Muscle layer of duodenum (tissue), 2 donors: Measurements from ENCODE around the gene LDLRAD3.

ENCODE experiments used
- H3K27ac ChIP-seq: one replicate; pipeline ENCODE4 v1.7.0; 2013; ENCODE audit warnings: mild to moderate bottlenecking, low read length
- H3K27me3 ChIP-seq: one replicate; pipeline ENCODE4 v1.7.0; 2013; ENCODE audit warnings: low read depth, mild to moderate bottlenecking, control low read depth, low read length
- H3K36me3 ChIP-seq, 2 donors: one replicate each; pipeline ENCODE4 v1.7.0; 2013; ENCODE audit warnings: low read length in 2 of 2, control low read depth in 1 of 2, mild to moderate bottlenecking in 1 of 2; ENCODE audit not compliant: insufficient read depth in 2 of 2, control insufficient read depth in 1 of 2
- H3K4me1 ChIP-seq, 2 donors: one replicate each; pipeline ENCODE4 v1.7.0; 2013; ENCODE audit warnings: low read length in 2 of 2, mild to moderate bottlenecking in 2 of 2, control low read depth in 1 of 2, moderate library complexity in 1 of 2; ENCODE audit not compliant: insufficient read depth in 2 of 2, control insufficient read depth in 1 of 2
- H3K4me3 ChIP-seq, 2 donors: one replicate each; pipeline ENCODE4 v1.7.0; 2013; ENCODE audit warnings: low read length in 2 of 2, low read depth in 1 of 2, mild to moderate bottlenecking in 1 of 2
- H3K9me3 ChIP-seq, 2 donors: one replicate each; pipeline ENCODE4 v1.7.0; 2013; ENCODE audit warnings: low read length in 2 of 2, control low read depth in 1 of 2, mild to moderate bottlenecking in 1 of 2; ENCODE audit not compliant: control insufficient read depth in 1 of 2
- donor health status: healthy.

The LDLRAD3 gene

DNA sequence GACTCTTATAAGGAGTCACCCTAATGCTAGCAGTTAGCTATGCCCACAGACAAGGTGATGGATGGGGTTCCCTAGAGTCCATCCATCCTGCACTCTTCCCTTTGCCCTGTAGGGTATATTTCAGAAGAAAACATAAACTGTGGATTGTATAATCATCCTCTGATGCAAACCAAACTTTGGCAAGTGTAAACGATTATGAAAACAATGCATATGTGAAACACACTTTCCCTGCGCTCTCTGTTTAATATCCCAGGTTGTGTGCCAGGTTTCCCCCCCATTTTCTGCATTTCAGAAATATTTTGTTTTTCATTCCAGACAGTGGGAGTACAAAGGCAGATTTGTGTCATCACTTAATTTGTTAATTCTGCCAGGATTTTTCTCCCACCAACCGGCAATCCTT lies 110.0 kb downstream of the LDLRAD3 start:
- H3K36me3 ChIP-seq, result no peaks in the 10 kb centered on the region
- H3K9me3 ChIP-seq, result no peaks in the 10 kb centered on the region
- no peak overlapping the region for H3K4me3 ChIP-seq
- no peaks in the 10 kb centered on the region for H3K27me3 ChIP-seq
- H3K27ac ChIP-seq, result no peak overlapping the region
- H3K4me1 ChIP-seq, result no peaks in the 10 kb centered on the region

DNA sequence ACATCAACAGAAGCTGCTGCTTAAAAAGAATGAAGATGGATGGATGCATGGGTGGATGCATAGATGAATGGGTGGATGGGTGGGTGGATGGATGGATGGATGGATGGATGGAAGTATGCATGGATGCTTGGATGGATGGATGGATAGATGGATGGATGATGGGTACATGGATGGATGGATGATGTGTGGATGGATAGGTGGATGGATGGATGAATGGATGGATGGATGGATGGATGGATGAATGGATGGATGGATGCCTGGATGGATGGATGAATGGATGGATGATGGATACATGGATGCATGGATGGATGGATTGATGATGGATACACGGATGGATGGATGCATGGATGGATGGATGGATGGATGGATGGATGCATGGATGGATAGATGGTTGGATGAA lies 110.8 kb downstream of the LDLRAD3 start:
- Histone ChIP-seq H3K27ac (no peak overlapping the region), H3K27me3 (no peaks in the 10 kb centered on the region), H3K4me3 (no peak overlapping the region), H3K36me3 (no peaks in the 10 kb centered on the region), H3K4me1 (no peaks in the 10 kb centered on the region), H3K9me3 (peaks cover 0 to 4% of the 10 kb centered on the region in 2 donors)

GRCh38 chr11:36056160-36056751 lies 112.4 kb downstream of the LDLRAD3 start:
- Histone ChIP-seq H3K36me3 (no peaks in the 10 kb centered on the region), H3K27ac (no peak overlapping the region), H3K27me3 (no peaks in the 10 kb centered on the region), H3K4me1 (no peaks in the 10 kb centered on the region), H3K9me3 (peaks cover 0 to 6% of the 10 kb centered on the region in 2 donors), H3K4me3 (no peak overlapping the region)

- H3K27me3 ChIP-seq, result no peaks in the 10 kb centered on the region
- H3K9me3 ChIP-seq, result peaks cover 0 to 6% of the 10 kb centered on the region in 2 donors
- no peaks in the 10 kb centered on the region for H3K4me1 ChIP-seq
- no peak overlapping the region for H3K4me3 ChIP-seq
- no peaks in the 10 kb centered on the region for H3K36me3 ChIP-seq
- no peak overlapping the region for H3K27ac ChIP-seq
Observed at GRCh38 chr11:36057379-36058042, 113.6 kb downstream of the LDLRAD3 start.

DNA sequence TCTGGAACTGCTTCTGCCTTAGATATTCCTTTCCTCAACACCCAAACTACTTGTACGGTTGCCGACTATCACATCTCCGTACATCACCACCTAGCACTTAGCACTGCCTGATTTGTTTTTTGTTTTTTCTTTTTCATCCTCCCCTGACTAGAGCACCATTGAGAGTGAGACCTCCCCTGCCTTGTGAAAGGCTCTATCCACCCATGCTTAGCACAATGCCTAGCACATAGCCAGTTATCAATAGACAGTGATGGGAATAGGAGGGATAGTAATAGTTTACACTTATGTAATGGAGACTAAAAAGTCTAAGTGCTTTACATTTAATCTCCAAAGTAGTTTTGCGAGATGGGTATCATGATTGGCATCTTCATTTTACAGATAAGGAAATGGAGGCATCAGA lies 115.8 kb downstream of the LDLRAD3 start:
- no peak overlapping the region for H3K4me3 ChIP-seq
- no peaks in the 10 kb centered on the region for H3K4me1 ChIP-seq
- no peaks in the 10 kb centered on the region for H3K27me3 ChIP-seq
- H3K9me3 ChIP-seq, result peaks cover 0 to 6% of the 10 kb centered on the region in 2 donors
- H3K27ac ChIP-seq, result no peak overlapping the region
- no peaks in the 10 kb centered on the region for H3K36me3 ChIP-seq

DNA sequence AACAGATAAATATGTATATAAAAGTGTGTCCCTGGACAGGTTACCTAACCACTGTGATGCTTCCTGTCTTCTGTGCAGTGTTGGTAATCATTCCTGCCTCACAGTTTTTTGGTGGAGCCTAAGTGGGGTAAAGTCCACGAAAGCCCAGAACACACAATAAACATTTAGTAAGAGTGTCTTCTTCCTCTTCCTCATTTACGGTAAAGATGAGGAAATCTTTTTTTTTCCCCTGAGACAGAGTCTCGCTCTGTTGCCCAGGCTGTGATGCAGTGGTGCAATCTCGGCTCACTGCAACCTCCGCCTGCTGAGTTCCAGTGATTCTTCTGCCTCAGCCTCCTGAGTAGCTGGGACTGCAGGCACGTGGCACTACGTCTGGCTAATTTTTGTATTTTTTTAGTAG lies 117.1 kb downstream of the LDLRAD3 start:
- no peaks in the 10 kb centered on the region for H3K4me1 ChIP-seq
- no peak overlapping the region for H3K27ac ChIP-seq
- H3K27me3 ChIP-seq, result no peaks in the 10 kb centered on the region
- no peak overlapping the region for H3K4me3 ChIP-seq
- H3K9me3 ChIP-seq, result peaks cover 0 to 6% of the 10 kb centered on the region in 2 donors
- no peaks in the 10 kb centered on the region for H3K36me3 ChIP-seq

- Histone ChIP-seq H3K4me3 (no peak overlapping the region), H3K4me1 (no peaks in the 10 kb centered on the region), H3K9me3 (peaks cover 0 to 6% of the 10 kb centered on the region in 2 donors), H3K36me3 (no peaks in the 10 kb centered on the region), H3K27me3 (no peaks in the 10 kb centered on the region), H3K27ac (no peak overlapping the region)
Observed at GRCh38 chr11:36061471-36061870, 117.6 kb downstream of the LDLRAD3 start.

DNA sequence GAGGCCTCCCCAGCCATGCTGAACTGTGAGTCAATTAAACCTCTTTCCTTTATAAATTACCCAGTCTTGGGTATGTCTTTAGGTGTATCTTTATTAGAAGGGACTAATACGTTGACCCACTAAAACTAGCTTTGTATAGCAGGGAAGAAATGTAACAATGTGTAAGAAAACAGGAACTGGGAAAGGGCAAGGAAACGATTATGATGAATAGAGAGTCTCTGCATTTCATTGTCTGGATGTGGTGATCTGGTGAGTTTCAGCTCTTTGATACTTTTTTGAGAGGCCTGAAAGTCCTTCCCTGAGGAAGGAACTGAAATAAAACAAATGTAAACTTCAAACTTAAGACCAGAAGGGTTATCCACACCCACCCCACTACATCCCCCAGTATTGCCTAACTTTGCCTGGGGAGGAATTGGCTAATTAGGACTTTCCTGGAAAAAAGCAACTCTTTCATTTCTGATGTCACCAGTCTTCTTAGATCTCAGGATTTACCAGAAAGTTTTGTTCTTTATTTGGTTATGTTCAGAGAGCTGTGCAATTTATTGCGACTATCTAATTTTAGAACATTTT lies 119.0 kb downstream of the LDLRAD3 start:
- no peaks in the 10 kb centered on the region for H3K27me3 ChIP-seq
- no peak overlapping the region for H3K27ac ChIP-seq
- H3K4me3 ChIP-seq, result no peak overlapping the region
- peaks cover 0 to 4% of the 10 kb centered on the region in 2 donors for H3K36me3 ChIP-seq
- H3K9me3 ChIP-seq, result peaks cover 0 to 13% of the 10 kb centered on the region in 2 donors
- H3K4me1 ChIP-seq, result no peaks in the 10 kb centered on the region

GRCh38 chr11:36065436-36065835 lies 121.6 kb downstream of the LDLRAD3 start:
- Histone ChIP-seq H3K36me3 (peaks cover 0 to 4% of the 10 kb centered on the region in 2 donors), H3K9me3 (peaks cover 0 to 7% of the 10 kb centered on the region in 2 donors), H3K4me1 (no peaks in the 10 kb centered on the region), H3K4me3 (no peak overlapping the region), H3K27ac (no peak overlapping the region), H3K27me3 (no peaks in the 10 kb centered on the region)

DNA sequence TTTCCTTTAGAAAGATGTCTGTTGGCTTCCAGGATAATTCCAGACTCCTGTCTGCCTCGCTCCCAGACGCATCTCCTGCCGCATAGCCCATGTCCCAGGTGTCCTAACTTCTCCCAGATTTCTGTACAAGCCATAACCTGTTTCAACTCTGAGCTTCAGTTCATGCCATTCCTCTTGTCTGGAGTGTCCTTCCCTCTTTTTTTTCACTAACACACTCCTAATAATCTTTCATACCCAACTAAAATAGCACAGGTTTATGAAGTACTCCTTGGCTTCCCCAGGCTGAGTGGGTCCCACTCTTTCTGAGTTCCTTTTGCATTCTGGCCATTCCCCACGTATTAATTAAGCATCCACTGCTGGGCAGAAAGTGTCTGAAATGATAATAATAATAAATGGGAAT lies 123.0 kb downstream of the LDLRAD3 start:
- Histone ChIP-seq H3K27ac (no peak overlapping the region), H3K9me3 (peaks cover 0 to 7% of the 10 kb centered on the region in 2 donors), H3K27me3 (no peaks in the 10 kb centered on the region), H3K4me1 (no peaks in the 10 kb centered on the region), H3K36me3 (peaks cover 0 to 4% of the 10 kb centered on the region in 2 donors), H3K4me3 (no peak overlapping the region)

GRCh38 chr11:36069576-36070212 lies 125.8 kb downstream of the LDLRAD3 start:
- peaks cover 0 to 12% of the 10 kb centered on the region in 2 donors for H3K4me1 ChIP-seq
- H3K36me3 ChIP-seq, result peaks cover 0 to 4% of the 10 kb centered on the region in 2 donors
- no peak overlapping the region for H3K4me3 ChIP-seq
- no peaks in the 10 kb centered on the region for H3K27me3 ChIP-seq
- H3K27ac ChIP-seq, result no peak overlapping the region
- peaks cover 0 to 7% of the 10 kb centered on the region in 2 donors for H3K9me3 ChIP-seq
